GM18511 (cell line): ENCODE data around the gene AGO3.
"Not testable (repeated sequence)": the region's sequence is repeated elsewhere in the genome, so short reads cannot be mapped to it uniquely, and the experiment has no call there.

ENCODE experiments used
- ATAC-seq: cut with Tn5 transposase; IDR thresholded peaks from one replicate; pipeline ENCODE4 v1.9.1; 2021; ENCODE audit warnings: mild to moderate bottlenecking, moderate library complexity; ENCODE audit not compliant: unreplicated experiment

AGO3 gene

GRCh38 chr1:36006941-36007500, 76.1 kb downstream of the AGO3 start:
- ATAC-seq, result no peak

DNA sequence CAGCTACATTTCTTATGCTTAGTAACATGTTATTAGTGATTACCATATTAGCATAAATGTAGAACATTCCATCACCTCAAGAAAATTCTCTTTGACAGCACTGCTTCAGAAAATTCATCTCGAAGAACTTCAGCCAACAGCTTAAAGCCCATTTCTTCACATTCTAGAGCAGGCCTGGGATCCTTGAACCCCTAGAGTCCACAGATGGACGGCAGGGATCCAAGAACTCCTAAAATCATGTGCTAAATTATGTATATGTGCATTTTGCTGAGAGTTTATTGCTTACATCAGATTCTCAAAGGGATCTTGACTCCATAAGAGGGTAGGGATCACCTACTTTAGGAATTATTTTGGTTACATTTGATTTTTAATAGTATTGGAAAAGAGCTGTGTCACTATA, 76.8 kb downstream of the AGO3 start:
- no peak for ATAC-seq

DNA sequence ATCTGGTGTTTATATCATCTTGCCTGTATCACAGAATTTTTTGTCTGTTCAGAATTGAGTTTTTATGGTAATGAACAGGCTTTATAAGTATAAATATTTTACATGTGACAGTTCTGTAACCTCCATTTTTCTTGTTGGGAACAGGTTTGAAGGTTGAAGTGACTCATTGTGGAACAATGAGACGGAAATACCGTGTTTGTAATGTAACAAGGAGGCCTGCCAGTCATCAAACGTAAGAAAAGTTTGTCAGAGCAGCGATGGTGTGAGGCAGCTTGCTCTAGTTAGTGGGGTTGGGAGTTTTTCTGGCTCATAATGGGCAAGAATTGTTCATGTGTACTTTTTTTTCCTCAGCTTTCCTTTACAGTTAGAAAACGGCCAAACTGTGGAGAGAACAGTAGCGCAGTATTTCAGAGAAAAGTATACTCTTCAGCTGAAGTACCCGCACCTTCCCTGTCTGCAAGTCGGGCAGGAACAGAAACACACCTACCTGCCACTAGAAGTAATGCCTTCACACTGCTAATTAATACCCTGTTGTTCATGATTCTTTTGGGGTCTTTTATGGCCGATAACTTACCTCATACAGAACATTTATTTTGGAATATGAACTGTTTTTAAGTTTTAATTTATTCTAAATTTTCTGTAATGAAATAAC, 77.8 kb downstream of the AGO3 start:
- ATAC-seq, result no peak

GRCh38 chr1:36014722-36015220, 83.9 kb downstream of the AGO3 start:
- ATAC-seq, result no peak

DNA sequence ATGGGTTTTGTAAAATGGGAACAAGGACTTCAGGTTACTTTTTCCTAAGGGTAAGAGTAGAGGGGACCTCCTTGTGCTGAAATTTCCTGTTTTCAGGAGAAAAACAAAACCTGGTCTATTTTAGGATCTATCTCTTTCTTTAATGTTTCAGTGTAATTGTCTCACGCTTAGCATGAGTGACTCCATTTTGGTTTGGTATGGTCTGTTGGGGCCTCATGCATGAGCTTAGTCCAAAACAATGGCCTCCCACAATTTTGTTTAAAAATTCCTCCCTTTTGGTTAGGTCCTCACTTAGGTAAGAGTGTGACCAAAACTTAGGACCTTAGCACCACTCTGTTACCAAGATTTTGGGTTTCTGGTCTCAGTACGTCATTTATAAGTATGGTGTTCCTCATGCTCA, 85.8 kb downstream of the AGO3 start:
- no peak for ATAC-seq

- ATAC-seq, result no peak
These were observed 92.3 kb downstream of the AGO3 start for GRCh38 chr1:36023098-36023769.

DNA sequence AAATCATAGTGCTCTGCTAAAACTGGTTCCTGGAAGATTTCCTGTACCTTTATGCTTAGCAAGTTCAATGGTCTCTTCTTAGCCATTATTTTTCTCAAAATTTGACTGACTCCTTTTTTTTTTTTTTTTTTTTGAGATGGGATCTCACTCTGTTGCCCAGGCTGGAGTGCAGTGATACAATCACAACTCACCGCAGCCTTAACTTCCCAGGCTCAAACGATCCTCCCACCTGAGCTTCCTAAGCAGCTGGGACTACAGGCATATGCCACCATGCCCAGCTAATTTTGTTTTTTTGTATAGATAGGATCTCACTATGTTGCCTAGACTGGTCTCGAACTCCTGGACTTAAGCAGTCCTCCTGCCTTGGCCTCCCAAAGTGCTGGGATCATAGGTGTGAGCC, 93.1 kb downstream of the AGO3 start:
- not testable (repeated sequence) for ATAC-seq

DNA sequence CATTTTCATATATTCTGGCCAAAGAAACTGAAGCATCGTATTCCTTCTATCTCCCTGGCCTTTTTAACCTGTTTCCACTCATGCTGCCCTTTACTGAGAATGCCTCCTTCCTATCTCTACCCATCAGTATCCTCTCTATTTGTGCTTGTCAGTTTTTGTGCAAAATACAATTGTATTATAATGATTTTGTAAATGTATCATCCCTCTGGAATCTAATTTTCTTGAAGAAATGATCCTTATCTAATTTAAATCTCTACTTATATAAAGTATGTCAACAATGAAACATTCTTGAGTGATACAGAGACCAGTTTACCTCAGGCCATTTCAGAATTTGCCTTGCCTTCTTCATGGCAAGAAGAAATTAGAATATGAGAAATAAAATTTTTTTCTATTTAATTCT, 93.9 kb downstream of the AGO3 start:
- no peak for ATAC-seq

GRCh38 chr1:36027766-36028165, 96.9 kb downstream of the AGO3 start:
- no peak for ATAC-seq

GRCh38 chr1:36031441-36031840, 100.5 kb downstream of the AGO3 start:
- no peak for ATAC-seq

- ATAC-seq, result no peak
These were observed 103.8 kb downstream of the AGO3 start for GRCh38 chr1:36034692-36035091.

GRCh38 chr1:36035154-36035553, 104.2 kb downstream of the AGO3 start:
- no peak for ATAC-seq

GRCh38 chr1:36040238-36040637, 109.3 kb downstream of the AGO3 start:
- ATAC-seq, result no peak

- no peak for ATAC-seq
These were observed 120.9 kb downstream of the AGO3 start for GRCh38 chr1:36051821-36052220.

DNA sequence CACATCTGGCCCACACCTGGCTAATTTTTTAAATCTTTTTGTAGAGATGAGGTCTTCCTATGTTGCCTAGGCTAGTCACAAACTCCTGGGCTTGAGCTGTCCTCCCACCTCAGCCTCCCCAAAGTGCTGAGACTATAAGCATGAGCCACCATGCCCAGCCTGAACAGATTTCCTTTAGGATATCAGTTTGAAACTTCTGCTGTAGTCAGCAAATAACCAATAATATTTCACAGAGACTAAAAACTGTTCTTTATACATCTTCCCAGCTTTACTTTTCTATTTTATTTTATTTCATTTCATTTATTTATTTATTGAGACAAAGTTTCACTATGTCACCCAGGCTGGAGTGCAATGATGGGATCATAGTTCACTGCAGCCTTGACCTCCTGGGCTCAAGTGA, 123.1 kb downstream of the AGO3 start:
- ATAC-seq, result no peak

- no peak for ATAC-seq
These were observed 124.8 kb downstream of the AGO3 start for GRCh38 chr1:36055706-36056105.

- no peak for ATAC-seq
These were observed 131.4 kb downstream of the AGO3 start for GRCh38 chr1:36062315-36062714.

DNA sequence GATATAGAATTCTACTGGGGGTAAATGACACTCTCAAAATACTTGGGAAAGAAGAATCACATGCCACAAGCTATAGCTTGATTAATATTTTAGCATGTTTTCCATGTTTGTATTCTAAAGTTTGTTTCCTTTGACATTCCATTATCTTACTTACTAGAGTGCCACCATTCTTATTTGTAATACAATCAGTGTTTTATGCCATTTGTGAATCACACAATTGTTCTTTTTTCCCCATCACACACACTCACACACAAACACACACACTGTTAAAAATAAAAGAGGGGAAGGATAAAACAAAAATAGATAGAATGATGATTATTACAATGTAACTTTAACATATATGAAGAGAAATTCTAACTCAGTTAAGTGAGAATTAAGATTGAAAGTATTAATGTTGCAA, 137.0 kb downstream of the AGO3 start:
- no peak for ATAC-seq

DNA sequence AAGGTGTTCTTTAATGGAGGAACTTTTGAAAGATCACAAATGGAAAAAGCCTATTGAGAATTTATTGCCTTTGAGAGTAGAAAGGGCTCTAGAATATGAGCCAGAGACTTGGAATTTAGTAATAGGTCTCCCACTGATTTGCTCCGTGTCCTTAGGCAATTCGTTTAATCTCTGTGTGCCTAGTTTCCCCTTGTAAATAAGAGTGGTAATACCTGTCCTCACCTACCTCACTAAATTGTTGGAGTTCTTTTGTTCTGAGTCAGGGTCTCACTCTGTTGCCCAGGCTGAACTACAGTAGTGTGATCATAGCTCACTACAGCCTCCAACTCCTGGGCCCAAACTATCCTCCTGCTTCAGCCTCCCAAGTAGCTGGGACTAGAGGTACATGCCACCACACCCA, 138.0 kb downstream of the AGO3 start:
- ATAC-seq, result no peak

- ATAC-seq, result no peak
These were observed 139.4 kb downstream of the AGO3 start for GRCh38 chr1:36070349-36070748.

DNA sequence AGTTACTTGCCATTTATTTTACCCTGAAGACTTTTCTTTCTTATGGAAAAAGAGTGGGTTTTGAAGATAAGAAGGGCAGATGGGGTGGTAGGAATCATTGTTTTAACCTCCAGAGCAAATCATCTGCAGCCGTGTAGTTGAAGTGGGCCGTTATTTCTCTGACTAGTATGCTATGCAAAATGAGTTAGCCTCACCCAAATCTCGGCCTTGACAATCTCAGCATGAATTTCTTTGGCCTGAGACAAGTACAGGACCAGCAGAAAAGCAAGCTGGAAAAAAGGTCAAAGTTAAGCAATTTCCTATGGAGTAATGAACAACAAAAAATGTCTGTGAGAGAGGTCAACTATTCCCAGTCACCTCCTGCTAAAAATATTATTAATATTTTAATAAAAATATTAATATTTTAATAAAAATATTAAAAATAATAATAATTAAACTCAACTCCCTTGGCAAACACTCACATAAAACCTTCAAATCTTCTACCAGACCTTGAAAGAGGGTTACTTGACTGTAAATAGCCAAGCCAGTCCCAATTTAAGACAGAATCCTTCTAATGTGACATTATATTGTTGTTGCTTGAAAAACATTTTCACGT, 146.2 kb downstream of the AGO3 start:
- ATAC-seq, result no peak

- ATAC-seq, result no peak
These were observed 149.3 kb downstream of the AGO3 start for GRCh38 chr1:36080236-36080635.
